ENCODE data around the gene IQSEC1. TPM values are rescaled to one million over a fixed set of nuclear protein-coding genes. Genes with fewer than 3 reads are reported as not detected.

Gene IQSEC1
- total and polyA plus RNA-seq, 2 donors (not counting 3 experiments of a cell fraction or from before 2014, with no cell fraction given): 5.2 to 18.0 TPM

DNA sequence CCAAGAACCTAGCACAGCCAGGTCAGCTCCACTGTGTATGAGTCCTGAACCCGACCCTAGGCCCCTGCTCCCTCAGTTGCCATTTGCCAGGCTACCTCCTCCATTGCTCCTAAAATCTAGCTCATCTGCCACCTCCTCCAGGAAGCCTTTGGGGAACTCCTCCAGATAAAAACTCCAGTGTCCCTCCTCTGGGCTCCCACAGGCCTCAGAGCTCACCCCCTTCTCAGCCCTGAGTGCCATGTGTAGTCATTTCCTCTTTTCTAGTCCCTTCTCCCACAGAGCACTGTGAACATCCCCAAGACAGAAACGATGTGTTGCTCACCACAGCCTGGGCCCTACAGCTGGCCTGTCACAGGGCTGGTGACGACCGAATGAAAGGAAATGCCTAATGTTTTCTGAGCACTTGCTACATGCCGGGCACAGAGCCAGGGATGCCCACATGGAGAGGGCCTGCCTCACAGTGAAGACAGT is 61.0 kb downstream of the IQSEC1 start:
- no peak overlapping the region for H3K9ac ChIP-seq (replicated peaks; ENCODE audit: extremely low read depth, insufficient read depth, low read length)
- no peaks in the 10 kb centered on the region for H3K36me3 ChIP-seq (ENCODE audit: control insufficient read depth in 2 of 2, extremely low read depth in 1 of 2, insufficient read depth in 2 of 2, low read length in 2 of 2)
- peaks cover 8% of the 10 kb centered on the region for H3K4me1 ChIP-seq (ENCODE audit: control insufficient read depth, extremely low read depth, insufficient read depth, low read length)
- H4K20me1 ChIP-seq (replicated peaks; ENCODE audit: control insufficient read depth, extremely low read depth, insufficient read depth, low read length): no peaks in the 10 kb centered on the region
- TF ChIP-seq EZH2 (IDR thresholded peaks at IDR 0.05; ENCODE audit: borderline replicate concordance, low read depth, low read length, severe bottlenecking) (no peak), POLR2AphosphoS5 (IDR thresholded peaks at IDR 0.05; ENCODE audit: insufficient read depth, low read depth, low read length) (no peak), MYC (IDR thresholded peaks at IDR 0.05; ENCODE audit: low read depth, low read length) (no peak), POLR2A (IDR thresholded peaks at IDR 0.05; ENCODE audit: low read depth, low read length) (no peak)
- H3K4me3 ChIP-seq (replicated peaks in 1 of 3; ENCODE audit: insufficient read depth in 1 of 3, low read depth in 1 of 3, low read length in 3 of 3): no peak overlapping the region
- no peak overlapping the region for H2AFZ ChIP-seq (ENCODE audit: low read depth, low read length)
- no TSS peak for BruUV-seq (replicated peaks)
- ChIA-PET POLR2A (no interaction called here), CTCF (interaction anchor here (1.7 kb wide), 1 partner anchor 28 kb away, joined by 5 read pairs; no protein-coding TSS in a partner anchor)
- H3K9me3 ChIP-seq (replicated peaks; ENCODE audit: control insufficient read depth, insufficient read depth, low read length): no peaks in the 10 kb centered on the region
- no peaks in the 10 kb centered on the region for H3K79me2 ChIP-seq (ENCODE audit: control insufficient read depth, insufficient read depth, low read length)
- intact Hi-C loops (cut with micrococcal nuclease): no loop called here
- dilution Hi-C loops (cut with MboI; ENCODE audit: extremely low pct_ligation_motif_present, low sequenced_read_pairs): no loop called here
- peaks cover 0 to 1% of the 10 kb centered on the region in 2 experiments for H3K27me3 ChIP-seq (ENCODE audit: control insufficient read depth in 2 of 2, insufficient read depth in 2 of 2, low read length in 2 of 2)
- FAIRE-seq: no peak
- no peak for DNase-seq (ENCODE audit: low read depth, low spot score)
- no peaks in the 10 kb centered on the region for H3K9me1 ChIP-seq (replicated peaks; ENCODE audit: control insufficient read depth, extremely low read depth, insufficient read depth, low read length)
- H3K27ac ChIP-seq (ENCODE audit: insufficient read depth, low read depth, low read length): no peak overlapping the region
- H3K4me2 ChIP-seq (ENCODE audit: insufficient read depth, low read length): no peak overlapping the region

DNA sequence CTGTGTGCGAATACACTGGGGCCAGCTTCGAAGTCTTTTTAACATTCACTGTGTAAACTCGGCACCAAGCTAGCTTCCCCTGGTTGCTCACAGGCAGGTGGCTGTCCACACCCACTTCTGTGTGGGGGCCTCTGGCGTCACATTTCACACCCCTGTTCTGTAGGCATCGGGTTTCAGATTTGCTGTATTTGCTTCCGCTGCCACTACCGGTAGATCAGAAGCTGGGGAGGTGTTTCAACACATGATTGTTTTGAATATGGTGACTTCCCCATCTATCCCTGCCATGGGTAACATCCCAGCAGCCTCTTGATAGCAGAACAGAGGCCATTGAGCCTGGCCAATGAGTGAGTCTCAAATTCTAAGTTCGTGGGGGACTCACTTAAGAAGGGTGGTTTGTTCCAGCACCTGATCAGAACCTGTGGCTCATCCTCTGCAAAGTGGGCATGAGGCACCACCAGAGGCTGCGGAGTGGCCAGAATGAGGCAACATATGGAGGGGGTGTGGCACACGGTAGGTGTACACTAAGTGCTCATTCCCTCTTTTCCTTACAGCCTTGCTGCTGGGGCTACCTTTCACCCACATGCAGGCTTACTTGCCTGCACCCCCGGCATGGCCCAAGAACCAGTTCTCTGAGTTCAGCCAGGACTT is 61.5 kb downstream of the IQSEC1 start:
- no peak for TF ChIP-seq POLR2A (IDR thresholded peaks at IDR 0.05; ENCODE audit: low read depth, low read length)
- TF ChIP-seq MYC (IDR thresholded peaks at IDR 0.05; ENCODE audit: low read depth, low read length): no peak
- TF ChIP-seq JUN (IDR thresholded peaks at IDR 0.05; ENCODE audit: borderline replicate concordance, insufficient read depth, insufficient read length, low read depth): no peak
- TF ChIP-seq, protein P1, sequence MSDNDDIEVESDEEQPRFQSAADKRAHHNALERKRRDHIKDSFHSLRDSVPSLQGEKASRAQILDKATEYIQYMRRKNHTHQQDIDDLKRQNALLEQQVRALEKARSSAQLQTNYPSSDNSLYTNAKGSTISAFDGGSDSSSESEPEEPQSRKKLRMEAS (IDR thresholded peaks at IDR 0.05; ENCODE audit: insufficient read depth, insufficient read length): no peak
- TF ChIP-seq FOS (IDR thresholded peaks at IDR 0.05; ENCODE audit: borderline replicate concordance, insufficient read depth, low read length): no peak
- TF ChIP-seq EZH2 (IDR thresholded peaks at IDR 0.05; ENCODE audit: borderline replicate concordance, low read depth, low read length, severe bottlenecking): no peak
- no peak for TF ChIP-seq GATA2 (IDR thresholded peaks at IDR 0.05; ENCODE audit: insufficient read depth, insufficient read length, low read depth, low read length)
- no peak for TF ChIP-seq POLR2AphosphoS5 (IDR thresholded peaks at IDR 0.05; ENCODE audit: insufficient read depth, low read depth, low read length)
- TF ChIP-seq, protein P2, sequence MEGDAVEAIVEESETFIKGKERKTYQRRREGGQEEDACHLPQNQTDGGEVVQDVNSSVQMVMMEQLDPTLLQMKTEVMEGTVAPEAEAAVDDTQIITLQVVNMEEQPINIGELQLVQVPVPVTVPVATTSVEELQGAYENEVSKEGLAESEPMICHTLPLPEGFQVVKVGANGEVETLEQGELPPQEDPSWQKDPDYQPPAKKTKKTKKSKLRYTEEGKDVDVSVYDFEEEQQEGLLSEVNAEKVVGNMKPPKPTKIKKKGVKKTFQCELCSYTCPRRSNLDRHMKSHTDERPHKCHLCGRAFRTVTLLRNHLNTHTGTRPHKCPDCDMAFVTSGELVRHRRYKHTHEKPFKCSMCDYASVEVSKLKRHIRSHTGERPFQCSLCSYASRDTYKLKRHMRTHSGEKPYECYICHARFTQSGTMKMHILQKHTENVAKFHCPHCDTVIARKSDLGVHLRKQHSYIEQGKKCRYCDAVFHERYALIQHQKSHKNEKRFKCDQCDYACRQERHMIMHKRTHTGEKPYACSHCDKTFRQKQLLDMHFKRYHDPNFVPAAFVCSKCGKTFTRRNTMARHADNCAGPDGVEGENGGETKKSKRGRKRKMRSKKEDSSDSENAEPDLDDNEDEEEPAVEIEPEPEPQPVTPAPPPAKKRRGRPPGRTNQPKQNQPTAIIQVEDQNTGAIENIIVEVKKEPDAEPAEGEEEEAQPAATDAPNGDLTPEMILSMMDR (IDR thresholded peaks at IDR 0.05; ENCODE audit: extremely low read depth in 1 of 2, insufficient read depth in 1 of 2, low read depth in 1 of 2, low read length in 2 of 2): no peak
- intact Hi-C loops (cut with micrococcal nuclease): no loop called here
- H3K9me3 ChIP-seq (replicated peaks; ENCODE audit: control insufficient read depth, insufficient read depth, low read length): no peaks in the 10 kb centered on the region
- H3K9ac ChIP-seq (replicated peaks; ENCODE audit: extremely low read depth, insufficient read depth, low read length): no peak overlapping the region
- H3K4me3 ChIP-seq (replicated peaks in 1 of 3; ENCODE audit: insufficient read depth in 1 of 3, low read depth in 1 of 3, low read length in 3 of 3): no peak overlapping the region
- no peak overlapping the region for H3K4me2 ChIP-seq (ENCODE audit: insufficient read depth, low read length)
- no peak overlapping the region for H2AFZ ChIP-seq (ENCODE audit: low read depth, low read length)
- H3K27ac ChIP-seq (ENCODE audit: insufficient read depth, low read depth, low read length): no peak overlapping the region
- dilution Hi-C loops (cut with MboI; ENCODE audit: extremely low pct_ligation_motif_present, low sequenced_read_pairs): no loop called here
- FAIRE-seq (no peak), DNase-seq (ENCODE audit: low read depth, low spot score) (no peak)
- no peaks in the 10 kb centered on the region for H4K20me1 ChIP-seq (replicated peaks; ENCODE audit: control insufficient read depth, extremely low read depth, insufficient read depth, low read length)
- CTCF ChIA-PET: interaction anchor here (1.7 to 2.1 kb wide), 2 partner anchors 16 to 27 kb away, joined by 5 to 8 read pairs; no protein-coding TSS in a partner anchor
- no peaks in the 10 kb centered on the region for H3K9me1 ChIP-seq (replicated peaks; ENCODE audit: control insufficient read depth, extremely low read depth, insufficient read depth, low read length)
- POLR2A ChIA-PET: no interaction called here
- no peaks in the 10 kb centered on the region for H3K79me2 ChIP-seq (ENCODE audit: control insufficient read depth, insufficient read depth, low read length)
- H3K4me1 ChIP-seq (ENCODE audit: control insufficient read depth, extremely low read depth, insufficient read depth, low read length): peaks cover 8% of the 10 kb centered on the region
- no peaks in the 10 kb centered on the region for H3K36me3 ChIP-seq (ENCODE audit: control insufficient read depth in 2 of 2, extremely low read depth in 1 of 2, insufficient read depth in 2 of 2, low read length in 2 of 2)
- no TSS peak for BruUV-seq (replicated peaks)
- H3K27me3 ChIP-seq (ENCODE audit: control insufficient read depth in 2 of 2, insufficient read depth in 2 of 2, low read length in 2 of 2): peaks cover 0 to under 1% of the 10 kb centered on the region in 2 experiments
